EH (cell line): ENCODE measurements around the gene STX11.
A peak's percentile ranks its signal among the peaks of the same experiment; 100 is the strongest.

Experiments used
- DNase-seq: peaks from one replicate; pipeline ENCODE4 v3.0.0-alpha.2; 2015; ENCODE audit warnings: low read depth

Gene STX11

DNA sequence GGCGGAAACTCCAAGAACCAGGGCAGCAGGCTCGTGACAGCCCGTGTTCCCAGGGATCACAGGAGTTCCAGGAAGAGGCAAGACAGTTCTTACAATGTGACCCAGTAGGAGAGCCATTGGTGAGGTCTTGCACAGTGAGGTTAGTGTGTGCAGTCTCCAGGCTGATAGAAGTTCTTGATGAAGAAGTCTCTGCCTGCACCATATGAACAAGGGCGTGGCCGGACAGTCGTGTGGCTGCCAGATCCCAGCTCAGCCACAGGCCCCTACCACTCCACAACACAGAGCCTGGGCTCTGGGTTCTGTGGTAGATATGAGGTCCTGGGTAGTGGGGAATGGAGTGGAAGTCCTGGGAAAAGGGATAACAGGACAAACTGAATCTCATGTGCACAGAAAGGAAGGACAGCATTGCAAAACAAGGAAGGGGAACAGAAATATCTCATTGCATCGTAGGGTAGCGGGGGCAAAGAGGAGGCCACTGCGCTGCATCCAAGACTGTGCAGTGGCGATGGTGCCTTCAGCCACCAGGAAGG, 65.2 kb downstream of the STX11 start:
- peak; percentile 42 for DNase-seq

DNA sequence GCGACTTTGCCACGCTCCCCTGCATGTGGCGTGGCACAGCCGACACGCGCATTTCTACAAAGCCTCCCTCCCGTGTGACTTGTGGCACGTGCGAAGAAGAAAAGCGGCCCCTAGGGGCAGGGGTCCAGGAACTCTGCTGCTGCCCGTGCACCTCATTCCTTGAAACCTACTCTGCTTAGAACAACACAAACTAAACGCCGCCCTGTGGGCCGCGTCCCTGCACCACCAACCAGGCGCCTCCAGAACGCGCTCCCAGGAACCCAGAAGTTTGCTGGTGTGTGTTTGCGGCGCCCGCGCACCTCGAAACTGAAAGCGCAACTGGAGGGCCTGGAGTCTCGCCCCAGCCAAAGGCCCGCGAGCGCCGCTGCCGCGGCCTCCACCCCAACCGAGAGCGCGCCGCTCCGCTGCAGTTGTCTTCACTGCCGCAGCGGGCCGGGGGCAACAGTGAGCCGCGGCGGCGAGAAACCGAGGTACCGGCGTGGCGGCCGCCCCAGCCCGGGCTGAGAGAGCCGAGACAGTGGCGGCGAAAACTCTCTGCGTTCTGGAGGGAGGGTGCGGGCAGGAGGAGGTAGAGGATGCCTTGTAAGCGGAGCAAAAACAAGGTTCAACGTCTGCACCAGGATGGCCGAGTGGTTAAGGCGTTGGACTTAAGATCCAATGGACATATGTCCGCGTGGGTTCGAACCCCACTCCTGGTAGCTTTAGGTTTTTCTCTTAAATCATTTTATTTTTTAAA, 65.8 kb downstream of the STX11 start:
- peak; percentile 96 for DNase-seq

DNA sequence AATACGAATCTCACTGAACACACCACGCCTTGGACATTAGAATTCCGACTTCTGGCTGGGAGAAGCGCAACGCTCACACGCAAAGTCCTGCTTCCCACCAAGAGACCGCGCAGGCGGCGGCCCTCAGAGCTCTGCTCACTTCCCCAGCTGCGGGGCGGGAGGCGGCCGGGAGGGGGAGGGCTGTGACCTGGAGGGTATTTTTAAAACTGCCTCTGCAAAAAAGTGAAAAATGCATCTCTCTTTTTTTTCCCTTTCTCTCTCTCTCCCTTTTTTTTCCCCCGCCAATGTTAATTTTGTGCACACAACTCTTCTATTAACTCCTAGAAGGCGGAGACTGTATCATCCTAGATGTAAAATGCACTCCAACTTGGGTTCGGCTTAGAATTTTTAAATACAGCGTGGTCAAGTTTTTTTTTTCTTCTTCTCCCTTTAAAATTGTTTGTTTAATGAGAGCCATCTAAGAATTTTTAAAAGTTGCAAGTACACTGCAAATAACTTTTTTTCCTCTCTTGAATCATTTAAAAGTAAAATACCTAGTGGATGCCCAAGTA, 66.4 kb downstream of the STX11 start:
- no peak for DNase-seq

GRCh38 chr6:144217264-144217663, 66.9 kb downstream of the STX11 start:
- DNase-seq: peak; percentile 21

GRCh38 chr6:144217797-144218196, 67.5 kb downstream of the STX11 start:
- DNase-seq: no peak

- DNase-seq: peak; percentile 65
Observed at GRCh38 chr6:144219056-144219685, 68.9 kb downstream of the STX11 start.

- DNase-seq: peak; percentile 11
Observed at GRCh38 chr6:144220031-144220790, 69.9 kb downstream of the STX11 start.

- DNase-seq: no peak
Observed at GRCh38 chr6:144223686-144224085, 73.4 kb downstream of the STX11 start.

GRCh38 chr6:144231721-144232120, 81.4 kb downstream of the STX11 start:
- DNase-seq: no peak

DNA sequence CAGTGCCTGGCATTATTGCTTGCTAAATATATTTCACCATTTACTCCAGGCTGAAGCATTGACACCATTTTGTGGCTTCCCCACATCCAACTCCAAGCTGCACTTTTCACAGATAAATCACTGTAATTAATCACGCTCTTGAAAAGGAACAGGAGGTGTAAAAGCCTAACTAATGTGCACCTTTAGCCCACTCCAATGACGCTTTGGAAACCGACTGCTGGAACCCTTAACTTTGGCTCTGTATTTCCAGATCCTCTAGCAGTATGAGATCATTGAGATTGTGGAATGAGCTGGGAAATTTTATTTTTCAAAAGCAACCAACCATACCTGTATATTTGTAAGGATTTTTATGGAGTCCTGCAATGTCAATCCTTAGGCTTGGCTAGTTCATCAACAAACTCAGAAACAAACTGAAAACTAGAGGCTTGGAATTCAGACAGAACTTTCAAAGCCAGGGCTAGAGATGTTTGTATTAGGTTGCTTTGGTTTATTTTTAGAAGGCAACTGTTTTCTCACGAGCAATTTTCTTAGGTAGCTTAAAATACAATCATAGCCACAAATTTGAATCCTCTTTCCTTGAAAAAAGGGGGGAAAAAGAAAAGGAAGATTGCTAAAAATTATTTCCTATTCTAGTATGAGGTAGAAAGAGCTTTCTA, 82.0 kb downstream of the STX11 start:
- DNase-seq: peak; percentile 6

GRCh38 chr6:144232832-144233230, 82.5 kb downstream of the STX11 start:
- no peak for DNase-seq

DNA sequence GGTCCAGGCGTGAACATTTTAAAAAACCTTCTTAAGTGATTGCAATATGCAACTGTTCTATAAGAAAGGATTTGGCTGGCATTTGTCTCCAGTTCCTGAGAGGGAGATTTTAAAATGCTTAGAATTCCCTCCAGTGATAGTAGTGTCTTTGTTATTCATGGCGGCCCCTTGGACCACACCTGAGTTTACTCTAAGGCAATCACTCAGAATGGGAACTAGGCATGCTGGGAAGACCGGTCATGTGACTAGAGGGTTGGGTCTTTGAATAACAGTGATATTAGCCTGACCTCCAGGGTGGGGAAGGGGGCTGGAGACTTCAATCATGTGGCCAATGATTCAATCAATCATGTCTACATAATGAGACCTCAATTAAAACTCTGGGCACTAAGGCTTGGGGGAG, 84.1 kb downstream of the STX11 start:
- no peak for DNase-seq

DNA sequence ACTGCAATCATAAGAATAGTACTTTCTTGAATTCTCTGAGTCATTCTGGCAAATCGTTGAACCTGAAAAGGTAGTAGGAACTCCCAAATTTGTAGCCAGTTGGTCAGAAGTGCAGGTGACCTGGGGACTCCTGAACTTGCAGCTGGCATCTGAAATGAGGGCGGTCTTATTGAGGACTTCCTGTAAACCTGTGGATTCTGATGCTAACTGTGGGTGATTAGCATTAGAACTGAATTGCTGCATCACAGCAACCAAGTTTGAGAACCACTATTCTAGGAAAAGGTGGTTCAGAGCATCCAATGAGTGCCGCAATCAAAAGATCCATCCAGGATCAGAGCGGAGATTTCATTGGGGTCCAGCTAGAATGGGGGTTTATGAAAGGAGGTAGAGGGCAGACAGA, 84.6 kb downstream of the STX11 start:
- DNase-seq: no peak
